Keratinocyte (primary cell): ENCODE measurements around the gene PIAS1. TPM values are rescaled to one million over a fixed set of nuclear protein-coding genes. Genes with fewer than 3 reads are reported as not detected.

Experiments
- DNase-seq: peaks from one replicate; pipeline ENCODE4 v3.0.0-alpha.2; 2011; ENCODE audit warnings: low read depth, missing footprints, low spot score
- FAIRE-seq: peaks from 2 replicates; lab custom pipeline; 2011; peaks lifted over from hg19 to GRCh38; lab: Jason Lieb, UNC
- H2AFZ ChIP-seq: 2 replicates; pipeline ENCODE4 v1.6.0; 2012; ENCODE audit warnings: low read length, control low read depth, inconsistent platforms; ENCODE audit not compliant: control insufficient read depth
- H3K27ac ChIP-seq: 2 replicates; pipeline ENCODE4 v1.5.1; 2011; ENCODE audit warnings: low read length; ENCODE audit not compliant: control insufficient read depth, insufficient read depth
- H3K27me3 ChIP-seq: 3 replicates; pipeline ENCODE4 v1.6.0; 2011; ENCODE audit warnings: low read length; ENCODE audit not compliant: control insufficient read depth, insufficient read depth; ENCODE audit errors: extremely low read depth
- H3K36me3 ChIP-seq, 2 experiments: 2 replicates in 1 of 2; 3 replicates in 1 of 2; pipeline ENCODE4 v1.5.1; 2011; ENCODE audit warnings: low read length in 2 of 2, mild to moderate bottlenecking in 1 of 2; ENCODE audit not compliant: control insufficient read depth in 2 of 2, insufficient read depth in 2 of 2; ENCODE audit errors: extremely low read depth in 1 of 2
- H3K4me1 ChIP-seq: 3 replicates; pipeline ENCODE4 v1.5.1; 2011; ENCODE audit warnings: low read length; ENCODE audit not compliant: control insufficient read depth, insufficient read depth; ENCODE audit errors: extremely low read depth
- H3K4me2 ChIP-seq: 3 replicates; pipeline ENCODE4 v1.6.0; 2011; ENCODE audit warnings: low read depth, low read length; ENCODE audit not compliant: control insufficient read depth, insufficient read depth; ENCODE audit errors: extremely low read depth
- H3K4me3 ChIP-seq, 3 experiments: fragments of 200-600 bp in 1 of 3; sonication (generic) in 1 of 3; 2 replicates in 2 of 3; 3 replicates in 1 of 3; pipeline ENCODE4 v1.5.1; 2011 to 2016; ENCODE audit warnings: low read length in 3 of 3, mild to moderate bottlenecking in 3 of 3, control low read depth in 2 of 3, inconsistent platforms in 1 of 3, low read depth in 1 of 3, mixed read lengths in 1 of 3, mixed run types in 1 of 3, moderate library complexity in 1 of 3; ENCODE audit not compliant: control insufficient read depth in 2 of 3, insufficient read depth in 2 of 3; ENCODE audit errors: extremely low read depth in 1 of 3
- H3K79me2 ChIP-seq: 2 replicates; pipeline ENCODE4 v1.6.0; 2012; ENCODE audit warnings: low read length; ENCODE audit not compliant: control insufficient read depth, insufficient read depth
- H3K9ac ChIP-seq: 3 replicates; pipeline ENCODE4 v1.6.0; 2011; ENCODE audit warnings: low read length; ENCODE audit not compliant: control insufficient read depth, insufficient read depth; ENCODE audit errors: extremely low read depth
- H3K9me1 ChIP-seq: 3 replicates; pipeline ENCODE4 v1.6.0; 2011; ENCODE audit warnings: low read length; ENCODE audit not compliant: control insufficient read depth, insufficient read depth; ENCODE audit errors: extremely low read depth
- H3K9me3 ChIP-seq: 2 replicates; pipeline ENCODE4 v1.5.1; 2012; ENCODE audit warnings: low read depth, low read length; ENCODE audit not compliant: control insufficient read depth
- H4K20me1 ChIP-seq: 3 replicates; pipeline ENCODE4 v1.6.0; 2011; ENCODE audit warnings: low read length; ENCODE audit not compliant: control insufficient read depth, insufficient read depth; ENCODE audit errors: extremely low read depth
- CTCF ChIP-seq, 3 experiments: IDR thresholded peaks in 1 of 3; conservative IDR thresholded peaks in 1 of 3; optimal IDR thresholded peaks in 1 of 3; 2 replicates in 2 of 3; 3 replicates in 1 of 3; pipeline versions ENCODE3 to v1.5.1; 2011; ENCODE audit warnings: low read length in 3 of 3, mild to moderate bottlenecking in 3 of 3, moderate library complexity in 2 of 3, control low read depth in 1 of 3, inconsistent platforms in 1 of 3; ENCODE audit not compliant: insufficient read depth in 2 of 3; ENCODE audit errors: extremely low read depth in 1 of 3
- EZH2 ChIP-seq: IDR thresholded peaks from one replicate; pipeline ENCODE4 v1.6.1; 2012; ENCODE audit warnings: inconsistent platforms, mild to moderate bottlenecking, low read length, moderate library complexity
- dilution Hi-C: fragments of 300-500 bp; cut with MboI; formaldehyde crosslinking; loops from one replicate; pipeline ENCODE4 v1.7.0; 2020; ENCODE audit warnings: low sequenced_read_pairs; ENCODE audit not compliant: extremely low pct_ligation_motif_present
- polyA plus RNA-seq, 5 experiments: library from polyadenylated mRNA; depleted of rRNA in 3 of 5; stranded (reverse) in 3 of 5; stranded (forward) in 1 of 5; unstranded in 1 of 5; fragments of >200 nt; gene quantifications; 1 replicate in 1 of 5; 2 replicates in 3 of 5; 3 replicates in 1 of 5; pipeline versions ENCODE4 v1.2.1 to v1.2.3, GENCODE V29; 2011 to 2012; ENCODE audit warnings: missing spikeins in 2 of 5, low read depth in 1 of 5, low replicate concordance in 1 of 5

Gene PIAS1
- polyA plus RNA-seq, 1 donor (not counting 4 experiments of a cell fraction or from before 2014, with no cell fraction given) = 58.2 TPM

GRCh38 chr15:68230157-68231100, 176.3 kb downstream of the PIAS1 start:
- Histone ChIP-seq H3K4me3 (peak overlapping the region; percentile 67 to 82 (median 78)), H2AFZ (peak overlapping the region; percentile 92), H3K9me1 (peaks cover 2% of the 10 kb centered on the region), H3K36me3 (no peaks in the 10 kb centered on the region), H3K27ac (peak overlapping the region; percentile 81), H3K4me2 (peak overlapping the region; percentile 94), H3K9ac (peak overlapping the region; percentile 95), H3K9me3 (no peaks in the 10 kb centered on the region), H3K4me1 (peaks cover 16% of the 10 kb centered on the region), H3K27me3 (peaks cover 4% of the 10 kb centered on the region), H3K79me2 (peaks cover 36% of the 10 kb centered on the region), H4K20me1 (peaks cover 6% of the 10 kb centered on the region)
- dilution Hi-C loops = no loop called here
- DNase-seq = no peak
- TF ChIP-seq EZH2 (no peak), CTCF (optimal IDR thresholded peaks at IDR 0.05 in 1 of 3, IDR thresholded peaks at IDR 0.05 in 1 of 3, conservative IDR thresholded peaks at IDR 0.05 in 1 of 3; ENCODE audit: extremely low read depth in 1 of 3, insufficient read depth in 2 of 3, low read length in 3 of 3) (peak in 1 of 3 experiments; percentile 16)
- FAIRE-seq = no peak

GRCh38 chr15:68231102-68231818, 177.1 kb downstream of the PIAS1 start:
- TF ChIP-seq CTCF (optimal IDR thresholded peaks at IDR 0.05 in 1 of 3, IDR thresholded peaks at IDR 0.05 in 1 of 3, conservative IDR thresholded peaks at IDR 0.05 in 1 of 3; ENCODE audit: extremely low read depth in 1 of 3, insufficient read depth in 2 of 3, low read length in 3 of 3) (no peak), EZH2 (no peak)
- FAIRE-seq (no peak), DNase-seq (no peak)
- peaks cover 16% of the 10 kb centered on the region for H3K4me1 ChIP-seq
- H3K9ac ChIP-seq = no peak overlapping the region
- no peak overlapping the region for H3K27ac ChIP-seq
- H4K20me1 ChIP-seq = peaks cover 6% of the 10 kb centered on the region
- H3K9me1 ChIP-seq = peaks cover 2% of the 10 kb centered on the region
- dilution Hi-C loops = no loop called here
- peaks cover 28% of the 10 kb centered on the region for H3K79me2 ChIP-seq
- no peaks in the 10 kb centered on the region for H3K36me3 ChIP-seq
- H3K9me3 ChIP-seq = no peaks in the 10 kb centered on the region
- no peak overlapping the region for H3K4me2 ChIP-seq
- no peak overlapping the region for H3K4me3 ChIP-seq
- peaks cover 4% of the 10 kb centered on the region for H3K27me3 ChIP-seq
- no peak overlapping the region for H2AFZ ChIP-seq
